Gastroesophageal sphincter (tissue), 4 donors: Measurements from ENCODE around the gene VAMP8. TPM values are rescaled to one million over a fixed set of nuclear protein-coding genes. Genes with fewer than 3 reads are reported as not detected.
A peak's percentile ranks its signal among the peaks of the same experiment; 100 is the strongest.

ENCODE experiments used
- ATAC-seq: fragments of 150-250 bp; one replicate; pipeline ENCODE4 v1.9.1; 2016; ENCODE audit warnings: mild to moderate bottlenecking, moderate library complexity
- H3K27ac ChIP-seq, 4 donors: fragments of 200-600 bp; sonication (generic) in 3 of 4; 1 replicate in 3 of 4; 2 replicates in 1 of 4; pipeline ENCODE4 v1.5.1; 2016 to 2019
- H3K27me3 ChIP-seq: fragments of 200-600 bp; sonication (generic); one replicate; pipeline ENCODE4 v1.5.1; 2019
- H3K36me3 ChIP-seq, 2 donors: fragments of 200-600 bp; sonication (generic); one replicate each; pipeline ENCODE4 v1.5.1; 2019; ENCODE audit warnings: control low read depth in 1 of 2
- H3K4me1 ChIP-seq, 3 donors: fragments of 200-600 bp; sonication (generic); 1 replicate in 2 of 3; 2 replicates in 1 of 3; pipeline ENCODE4 v1.5.1; 2016 to 2019; ENCODE audit warnings: control low read depth in 2 of 3
- H3K4me3 ChIP-seq, 2 donors: fragments of 200-600 bp; sonication (generic); one replicate each; pipeline ENCODE4 v1.5.1; 2019; ENCODE audit warnings: mild to moderate bottlenecking in 1 of 2, moderate library complexity in 1 of 2
- H3K9me3 ChIP-seq, 3 donors: fragments of 200-600 bp; sonication (generic); one replicate each; pipeline ENCODE4 v1.5.1; 2017 to 2019; ENCODE audit warnings: control low read depth in 2 of 3
- CTCF ChIP-seq, 4 experiments: fragments of 200-600 bp in 2 of 4; fragments of 450-650 bp in 2 of 4; sonication (generic) in 1 of 4; IDR thresholded peaks; one replicate each; pipeline ENCODE4 v1.5.1; 2017 to 2019; ENCODE audit warnings: antibody characterized with exemption in 4 of 4, mild to moderate bottlenecking in 2 of 4, moderate library complexity in 2 of 4
- EP300 ChIP-seq: sonication (generic); formaldehyde crosslinking; IDR thresholded peaks from one replicate; pipeline ENCODE4 v1.6.1; 2017; ENCODE audit warnings: antibody characterized with exemption, mild to moderate bottlenecking
- POLR2A ChIP-seq, 2 donors: fragments of 450-650 bp; IDR thresholded peaks; one replicate each; pipeline ENCODE4 v1.6.1; 2017; ENCODE audit warnings: antibody characterized with exemption in 2 of 2, mild to moderate bottlenecking in 2 of 2, moderate library complexity in 1 of 2
- POLR2AphosphoS5 ChIP-seq: sonication (generic); formaldehyde crosslinking; IDR thresholded peaks from one replicate; pipeline ENCODE4 v1.6.1; 2017; ENCODE audit warnings: antibody characterized with exemption
- WGBS, 2 donors: methylation state at CpG; one replicate each; pipeline ENCODE4 v1.1.5; 2018; ENCODE audit warnings: low coverage in 1 of 2; 5-methylcytosine and 5-hydroxymethylcytosine counted together
- total RNA-seq, 4 donors: library from RNA; depleted of rRNA; stranded (reverse); fragments of >200 nt; gene quantifications; one replicate each; pipeline ENCODE4 v1.1.0, GENCODE V29; 2016

The VAMP8 gene
- total RNA-seq, 4 donors from 2014 or later = 4.9 to 30.5 (median 13.6) TPM; not detected in 1

GRCh38 chr2:85584857-85585780, 7.7 kb downstream of the VAMP8 start:
- peaks cover 0 to 72% (median 33%) of the 10 kb centered on the region in 3 donors for H3K4me1 ChIP-seq

GRCh38 chr2:85585781-85586105, 8.4 kb downstream of the VAMP8 start:
- 50 to 60% methylated on average over 1 of the region's 1 CpG for WGBS, 2 donors
- no peaks in the 10 kb centered on the region for H3K36me3 ChIP-seq
- peaks cover 0 to 76% (median 31%) of the 10 kb centered on the region in 3 donors for H3K4me1 ChIP-seq
- no peaks in the 10 kb centered on the region for H3K27me3 ChIP-seq
- ATAC-seq = no peak
- no peaks in the 10 kb centered on the region for H3K9me3 ChIP-seq
- peak overlapping the region; percentile 41 to 90 (median 89) for H3K27ac ChIP-seq
- TF ChIP-seq CTCF (IDR thresholded peaks at IDR 0.05) (no peak), POLR2AphosphoS5 (peak; percentile 86)
- H3K4me3 ChIP-seq = peak overlapping the region in 1 of 2 donors; percentile 79

More at GRCh38 chr2:85584857-85585780, 7.7 kb downstream of the VAMP8 start:
- 27 to 40% methylated on average over 3 to 4 of the region's 9 CpGs for WGBS, 2 donors
- TF ChIP-seq EP300 = no peak
- peak; percentile 79 for TF ChIP-seq POLR2AphosphoS5
- Histone ChIP-seq H3K36me3 (no peaks in the 10 kb centered on the region), H3K27ac (peak overlapping the region; percentile 41 to 90 (median 89)), H3K9me3 (no peaks in the 10 kb centered on the region), H3K27me3 (no peaks in the 10 kb centered on the region), H3K4me3 (peak overlapping the region; percentile 39 to 79)
- peak; percentile 72 for ATAC-seq

- WGBS, 2 donors = 85 to 89% methylated on average over 4 of the region's 4 CpGs
- Histone ChIP-seq H3K36me3 (peaks cover 0 to 5% of the 10 kb centered on the region in 2 donors), H3K4me1 (peaks cover 0 to 97% (median 42%) of the 10 kb centered on the region in 3 donors), H3K27ac (peak overlapping the region in 3 of 4 donors; percentile 33 to 73 (median 63)), H3K27me3 (no peaks in the 10 kb centered on the region), H3K9me3 (no peaks in the 10 kb centered on the region), H3K4me3 (no peak overlapping the region)
- TF ChIP-seq CTCF (IDR thresholded peaks at IDR 0.05) = no peak
- TF ChIP-seq POLR2AphosphoS5 = no peak
- no peak for TF ChIP-seq EP300
- no peak for TF ChIP-seq POLR2A (IDR thresholded peaks at IDR 0.05)
- ATAC-seq = no peak
These were observed 10.8 kb downstream of the VAMP8 start for GRCh38 chr2:85588236-85588635.

GRCh38 chr2:85588645-85589044, 11.3 kb downstream of the VAMP8 start:
- H3K4me1 ChIP-seq = peaks cover 0 to 95% (median 39%) of the 10 kb centered on the region in 3 donors
- H3K27ac ChIP-seq = peak overlapping the region in 3 of 4 donors; percentile 33 to 73 (median 63)
- H3K36me3 ChIP-seq = peaks cover 0 to 6% of the 10 kb centered on the region in 2 donors
- H3K9me3 ChIP-seq = no peaks in the 10 kb centered on the region
- ATAC-seq = no peak
- H3K4me3 ChIP-seq = no peak overlapping the region
- H3K27me3 ChIP-seq = no peaks in the 10 kb centered on the region
- WGBS, 2 donors = 85 to 88% methylated on average over 3 to 4 of the region's 4 CpGs
- no peak for TF ChIP-seq POLR2AphosphoS5
- no peak for TF ChIP-seq CTCF (IDR thresholded peaks at IDR 0.05)
- no peak for TF ChIP-seq EP300
- no peak for TF ChIP-seq POLR2A (IDR thresholded peaks at IDR 0.05)

GRCh38 chr2:85589181-85589580, 11.8 kb downstream of the VAMP8 start:
- H3K27ac ChIP-seq = peak overlapping the region in 3 of 4 donors; percentile 33 to 73 (median 63)
- WGBS, 2 donors = 67% methylated on average over 4 of the region's 4 CpGs; no CpG with 5 or more reads in 1 of the 2 donors
- H3K27me3 ChIP-seq = no peaks in the 10 kb centered on the region
- peaks cover 0 to 93% (median 36%) of the 10 kb centered on the region in 3 donors for H3K4me1 ChIP-seq
- H3K9me3 ChIP-seq = no peaks in the 10 kb centered on the region
- TF ChIP-seq POLR2A (IDR thresholded peaks at IDR 0.05) (no peak), CTCF (IDR thresholded peaks at IDR 0.05) (no peak), POLR2AphosphoS5 (no peak), EP300 (no peak)
- H3K36me3 ChIP-seq = peaks cover 0 to 6% of the 10 kb centered on the region in 2 donors
- H3K4me3 ChIP-seq = no peak overlapping the region
- peak; percentile 25 for ATAC-seq
